ENCODE measurements around the gene ST3GAL4. TPM values are rescaled to one million over a fixed set of nuclear protein-coding genes. Genes with fewer than 3 reads are reported as not detected.
A peak's percentile ranks its signal among the peaks of the same experiment; 100 is the strongest.

ST3GAL4 gene
- total RNA-seq, 1 donor from 2014 or later, result 46.4 TPM

- no peak for DNase-seq (ENCODE audit: low spot score)
Measured at GRCh38 chr11:126329644-126330211, 25.8 kb upstream of the ST3GAL4 start.

DNA sequence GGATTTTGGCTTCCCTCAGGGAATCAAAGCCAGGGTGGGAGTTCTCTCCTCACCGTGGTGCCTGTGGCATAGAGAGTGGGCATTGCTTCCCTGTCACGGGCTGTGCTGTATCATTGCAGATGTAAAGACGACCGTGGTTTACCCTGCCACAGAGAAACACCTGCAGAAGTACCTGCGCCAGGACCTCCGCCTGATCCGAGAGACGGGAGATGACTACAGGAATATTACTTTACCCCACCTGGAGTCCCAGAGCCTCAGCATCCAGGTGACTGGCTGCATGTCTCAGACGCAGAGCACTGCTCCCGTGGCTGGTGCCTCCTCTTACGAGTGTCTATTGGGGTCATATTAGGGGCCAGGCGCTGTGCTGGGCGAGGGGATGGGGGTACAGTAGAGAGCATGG is 24.2 kb upstream of the ST3GAL4 start:
- no peak for DNase-seq (ENCODE audit: low spot score)

- no peak for DNase-seq (ENCODE audit: low spot score)
Measured at GRCh38 chr11:126332221-126332711, 23.2 kb upstream of the ST3GAL4 start.

DNA sequence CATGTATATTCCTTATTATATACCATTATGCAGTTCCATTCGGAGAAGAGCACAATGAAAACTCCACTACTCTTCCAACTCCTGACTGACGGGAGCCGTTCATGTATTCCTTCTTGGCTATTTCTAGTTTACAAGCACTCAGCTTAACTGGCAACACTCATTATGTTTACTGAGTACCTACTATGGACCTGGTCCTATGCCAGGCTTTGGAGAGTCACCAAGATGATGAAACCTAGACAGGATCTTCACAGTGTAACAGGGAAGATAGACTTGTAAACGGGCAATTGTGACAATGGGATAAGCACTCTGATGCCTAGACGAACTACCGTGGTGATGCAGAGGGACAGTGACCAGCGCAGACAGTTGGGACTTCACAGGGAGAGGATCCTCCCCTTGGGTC is 22.3 kb upstream of the ST3GAL4 start:
- DNase-seq (ENCODE audit: low spot score), result no peak

DNA sequence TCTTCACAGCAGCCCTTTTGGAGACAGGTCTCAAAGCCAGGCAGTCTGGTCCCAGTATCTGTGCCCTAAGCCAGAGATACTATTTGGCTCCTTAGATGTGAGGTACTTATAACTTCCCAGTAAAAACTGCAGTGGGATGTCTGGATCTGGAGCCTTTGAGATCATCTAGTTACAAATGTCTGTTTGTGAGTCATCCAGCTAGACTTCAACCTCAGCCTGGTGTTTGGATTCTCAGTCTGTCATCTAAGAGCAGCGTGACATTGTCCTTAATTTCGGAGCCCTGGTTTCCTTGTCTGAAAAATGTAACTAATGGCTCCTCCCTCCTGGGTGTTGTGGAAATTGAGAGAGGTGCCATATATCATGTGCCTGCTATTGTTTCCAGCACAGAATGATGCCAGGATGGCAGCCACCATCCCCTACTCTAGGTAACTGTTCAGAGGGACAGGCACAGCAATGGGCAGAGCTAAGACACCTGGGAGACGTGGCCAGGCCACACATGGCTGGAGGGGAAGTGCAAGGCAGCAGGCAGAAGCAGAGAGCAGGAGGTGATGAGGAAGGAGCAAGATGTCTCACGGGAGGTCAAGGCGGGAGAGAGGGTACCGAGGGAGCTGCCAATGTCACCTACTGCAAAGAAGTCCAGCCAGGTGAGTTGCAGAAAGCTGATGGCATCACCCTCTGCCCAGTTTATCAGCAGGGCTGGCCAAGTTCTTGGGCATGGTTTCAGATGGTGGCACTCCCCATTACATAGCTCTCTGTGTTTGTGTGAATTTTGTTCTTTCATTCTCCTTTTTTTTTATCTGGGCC is 20.6 kb upstream of the ST3GAL4 start:
- no peak for DNase-seq (ENCODE audit: low spot score)

DNA sequence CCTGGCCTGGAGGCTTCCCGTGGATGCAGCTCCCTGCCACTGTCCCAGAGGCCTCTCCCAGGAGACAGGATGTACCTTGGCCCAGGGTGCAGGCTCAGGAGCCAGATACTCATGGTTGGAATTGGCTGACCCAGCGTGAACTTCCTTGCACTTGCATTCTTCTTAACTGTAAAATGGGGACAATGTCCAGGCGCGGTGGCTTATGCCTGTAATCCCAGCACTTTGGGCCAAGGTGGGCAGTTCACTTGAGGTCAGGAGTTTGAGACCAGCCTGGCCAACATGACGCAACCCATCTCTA is 20.1 kb upstream of the ST3GAL4 start:
- no peak for DNase-seq (ENCODE audit: low spot score)

DNA sequence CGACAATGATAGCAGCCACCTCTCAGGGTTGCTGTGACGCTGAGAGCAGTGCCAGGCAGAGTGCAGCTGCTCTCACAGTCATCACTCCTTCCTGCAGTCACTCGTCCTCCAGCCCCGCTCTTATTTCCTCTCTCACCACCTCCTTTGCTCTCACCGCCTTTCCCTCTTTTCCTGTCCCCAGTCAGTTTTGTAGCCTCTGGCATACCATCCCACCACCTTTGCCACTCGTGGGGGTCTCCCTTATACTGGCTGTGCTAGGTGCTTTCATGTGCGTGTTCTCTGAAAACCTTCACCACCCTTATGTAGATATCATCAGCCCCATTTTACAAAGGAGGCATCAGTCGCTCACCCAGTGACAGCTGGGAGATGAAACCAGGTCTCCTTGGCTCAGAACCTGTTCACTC is 19.3 kb upstream of the ST3GAL4 start:
- DNase-seq (ENCODE audit: low spot score), result no peak

GRCh38 chr11:126336671-126337101 is 18.8 kb upstream of the ST3GAL4 start:
- no peak for DNase-seq (ENCODE audit: low spot score)

- DNase-seq (ENCODE audit: low spot score), result no peak
Measured at GRCh38 chr11:126337126-126337473, 18.4 kb upstream of the ST3GAL4 start.

- no peak for DNase-seq (ENCODE audit: low spot score)
Measured at GRCh38 chr11:126337474-126338241, 17.8 kb upstream of the ST3GAL4 start.

DNA sequence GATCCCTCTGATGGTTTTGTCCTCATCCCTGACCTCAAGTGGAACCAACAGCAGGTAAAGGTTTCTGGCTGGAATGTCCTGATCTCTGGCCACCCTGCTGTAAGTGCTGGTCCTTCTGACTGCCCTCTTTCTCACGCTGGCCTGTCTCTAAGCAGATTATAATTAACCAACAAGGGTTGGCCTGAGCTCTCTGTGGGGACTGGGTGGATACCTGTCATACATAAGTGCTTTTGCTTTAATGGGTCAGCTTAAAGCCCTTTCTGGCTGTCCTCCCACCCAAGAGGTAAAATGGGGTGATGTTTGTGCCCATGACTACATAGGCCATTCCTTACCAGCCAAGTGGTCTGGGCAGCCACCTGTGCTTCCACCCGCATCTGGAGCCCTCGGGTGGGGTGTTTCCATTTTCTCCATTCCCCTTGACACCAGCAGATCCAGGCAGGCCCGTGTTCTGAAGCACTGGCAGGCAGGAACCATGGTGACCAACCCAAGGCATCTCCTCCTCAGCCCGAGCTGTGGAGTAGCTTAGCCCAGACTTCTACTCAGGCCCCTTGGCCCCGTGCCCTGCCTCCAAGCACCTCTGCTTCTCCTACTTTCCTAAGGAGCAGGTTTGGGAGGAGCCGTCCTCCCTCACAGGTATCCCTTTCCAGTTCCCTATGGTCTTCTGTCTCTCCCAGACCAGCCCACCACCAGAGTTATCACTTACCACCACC is 17.0 kb upstream of the ST3GAL4 start:
- no peak for DNase-seq (ENCODE audit: low spot score)

GRCh38 chr11:126339073-126339862 is 16.2 kb upstream of the ST3GAL4 start:
- no peak for DNase-seq (ENCODE audit: low spot score)

- DNase-seq (ENCODE audit: low spot score), result peak; percentile 72
Measured at GRCh38 chr11:126339863-126340434, 15.5 kb upstream of the ST3GAL4 start.

- DNase-seq (ENCODE audit: low spot score), result no peak
Measured at GRCh38 chr11:126340960-126341606, 14.4 kb upstream of the ST3GAL4 start.

DNA sequence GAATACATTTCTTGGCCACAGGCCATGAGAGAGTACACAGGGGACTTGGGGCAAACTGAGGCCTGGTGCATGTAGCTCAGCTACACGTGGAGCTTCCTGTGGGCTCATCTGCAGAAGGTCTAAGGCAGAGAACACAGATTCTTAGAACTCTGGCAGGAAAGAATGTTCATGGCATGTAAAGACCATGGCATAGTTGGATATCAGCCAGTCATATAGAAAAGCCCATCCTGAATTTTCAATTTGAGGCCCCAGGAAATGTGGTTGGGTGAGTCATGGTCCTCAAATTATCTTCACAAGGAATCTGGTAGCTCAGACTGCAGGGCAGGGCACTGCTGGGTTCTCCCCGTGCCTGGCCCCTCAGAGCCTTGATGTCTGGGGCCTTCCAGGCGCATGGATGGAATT is 13.7 kb upstream of the ST3GAL4 start:
- DNase-seq (ENCODE audit: low spot score), result no peak

DNA sequence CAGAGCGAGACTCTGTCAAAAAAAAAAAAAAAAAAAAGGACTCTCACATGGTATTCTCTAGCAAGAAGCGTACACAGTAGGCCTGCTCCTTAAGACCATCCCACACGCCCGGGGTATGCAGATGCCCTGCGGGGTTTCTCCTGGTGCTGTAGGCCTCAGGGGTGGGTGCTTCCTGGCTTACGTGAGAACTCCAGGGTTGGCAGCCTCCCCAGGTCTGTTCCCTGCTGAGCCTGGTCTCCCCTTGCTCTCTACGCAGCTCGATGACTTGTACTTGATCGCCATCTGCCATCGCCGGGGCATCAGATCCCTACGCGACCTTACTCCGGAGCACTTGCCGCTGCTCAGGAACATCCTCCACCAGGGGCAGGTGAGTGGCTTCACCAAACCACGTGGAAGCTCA is 12.4 kb upstream of the ST3GAL4 start:
- DNase-seq (ENCODE audit: low spot score), result no peak

DNA sequence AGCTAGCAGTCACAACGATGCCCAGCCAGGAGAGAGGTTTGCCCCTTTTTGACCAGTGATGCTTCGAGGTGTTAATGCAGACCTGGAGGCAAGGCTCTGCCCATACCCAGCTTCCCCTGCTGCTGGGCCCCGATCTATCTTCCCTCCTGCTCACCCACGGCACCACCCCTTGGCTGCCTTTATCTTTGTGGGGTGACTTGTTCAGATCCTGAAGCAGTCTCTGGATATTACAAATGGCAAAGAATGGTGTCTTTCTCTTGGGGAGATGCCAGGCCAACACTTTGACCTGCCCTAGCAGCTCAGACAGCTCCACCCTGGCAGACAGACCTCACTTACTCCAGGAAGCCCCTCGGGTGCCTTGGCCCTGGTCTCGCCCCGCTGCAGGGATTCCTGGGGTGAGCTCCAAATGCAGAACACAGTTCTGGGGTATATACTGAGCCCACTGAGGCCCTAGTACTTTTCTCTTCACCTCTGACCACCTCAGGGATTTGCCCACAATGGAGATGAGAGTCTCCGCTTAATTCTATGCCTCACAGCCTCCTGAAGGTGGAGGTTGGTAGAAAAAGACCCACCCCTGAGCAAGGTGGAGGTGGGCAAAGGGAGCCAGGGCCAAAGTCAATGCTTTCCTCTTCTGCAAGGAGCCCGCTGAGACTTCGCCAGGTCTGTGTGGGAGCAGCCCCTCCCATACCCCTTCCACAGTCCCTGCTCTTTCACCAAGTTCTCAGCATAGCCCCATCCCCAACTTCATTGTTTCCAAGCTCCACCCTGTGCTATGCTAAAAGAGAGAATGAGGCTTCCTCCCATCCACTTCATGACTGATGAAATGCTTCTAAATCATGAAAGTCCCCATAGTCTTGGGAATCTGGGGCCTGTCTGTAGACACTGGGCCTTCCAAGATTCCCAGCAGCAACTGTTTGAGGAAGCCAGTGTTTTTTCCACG is 11.1 kb upstream of the ST3GAL4 start:
- no peak for DNase-seq (ENCODE audit: low spot score)

GRCh38 chr11:126345283-126345682 is 10.2 kb upstream of the ST3GAL4 start:
- DNase-seq (ENCODE audit: low spot score), result no peak
